GM23338 (cell line): ENCODE data around the gene INHA. TPM values are rescaled to one million over a fixed set of nuclear protein-coding genes. Genes with fewer than 3 reads are reported as not detected.

ENCODE experiments used
- ATAC-seq: fragments of 200-7000 bp; cut with Tn5 transposase; 3 replicates; pipeline ENCODE4 v1.9.1; 2020
- DNase-seq: peaks from one replicate; pipeline ENCODE4 v3.0.0-alpha.2; 2015; ENCODE audit warnings: low spot score
- H2AFZ ChIP-seq: fragments of 200-600 bp; sonication (generic); 2 replicates; pipeline ENCODE4 v1.8.0; 2016; ENCODE audit warnings: antibody characterized with exemption, mild to moderate bottlenecking, moderate library complexity
- H3F3A ChIP-seq: fragments of 200-600 bp; sonication (generic); replicated peaks from 2 replicates; pipeline ENCODE4 v1.8.0; 2017; ENCODE audit warnings: antibody characterized with exemption, mixed run types, low read depth
- H3K27ac ChIP-seq: fragments of 200-600 bp; sonication (generic); 2 replicates; pipeline ENCODE4 v1.6.1; 2016; ENCODE audit warnings: low read depth
- H3K27me3 ChIP-seq: fragments of 200-600 bp; sonication (generic); 2 replicates; pipeline ENCODE4 v1.8.0; 2016; ENCODE audit warnings: mild to moderate bottlenecking, mixed run types, moderate library complexity; ENCODE audit not compliant: insufficient read depth
- H3K36me3 ChIP-seq: fragments of 200-600 bp; sonication (generic); 2 replicates; pipeline ENCODE4 v1.8.0; 2016; ENCODE audit warnings: mild to moderate bottlenecking; ENCODE audit not compliant: insufficient read depth
- H3K4me1 ChIP-seq: fragments of 200-600 bp; sonication (generic); 2 replicates; pipeline ENCODE4 v1.8.0; 2016; ENCODE audit warnings: mild to moderate bottlenecking, moderate library complexity; ENCODE audit not compliant: insufficient read depth
- H3K4me2 ChIP-seq: fragments of 200-600 bp; sonication (generic); 2 replicates; pipeline ENCODE4 v1.7.1; 2017; ENCODE audit warnings: mixed run types
- H3K4me3 ChIP-seq: fragments of 200-600 bp; sonication (generic); 2 replicates; pipeline ENCODE4 v1.6.1; 2016; ENCODE audit warnings: mixed run types
- H3K79me2 ChIP-seq: fragments of 200-600 bp; sonication (generic); replicated peaks from 2 replicates; pipeline ENCODE4 v1.8.0; 2017; ENCODE audit warnings: mild to moderate bottlenecking; ENCODE audit not compliant: insufficient read depth
- H3K9me2 ChIP-seq: fragments of 200-600 bp; sonication (generic); 2 replicates; pipeline ENCODE4 v1.8.0; 2017; ENCODE audit not compliant: insufficient read depth
- H4K20me1 ChIP-seq: fragments of 200-600 bp; sonication (generic); replicated peaks from 2 replicates; pipeline ENCODE4 v1.8.0; 2017; ENCODE audit warnings: mild to moderate bottlenecking; ENCODE audit not compliant: insufficient read depth
- H3K27ac Mint-ChIP-seq: 2 replicates; pipeline ENCODE4 v1.8.0; 2020; ENCODE audit warnings: inconsistent platforms, mild to moderate bottlenecking, moderate library complexity, mixed read lengths
- H3K27me3 Mint-ChIP-seq: 3 replicates; pipeline ENCODE4 v1.8.0; 2022; ENCODE audit warnings: low read depth, mild to moderate bottlenecking, moderate library complexity, mixed read lengths, inconsistent platforms; ENCODE audit not compliant: insufficient read depth, poor library complexity
- H3K36me3 Mint-ChIP-seq: 3 replicates; pipeline ENCODE4 v1.8.0; 2021; ENCODE audit warnings: low read depth, mild to moderate bottlenecking, inconsistent platforms, moderate library complexity, mixed read lengths
- H3K4me1 Mint-ChIP-seq: 3 replicates; pipeline ENCODE4 v1.8.0; 2020; ENCODE audit warnings: mild to moderate bottlenecking, inconsistent platforms, mixed read lengths
- H3K4me3 Mint-ChIP-seq: 3 replicates; pipeline ENCODE4 v1.8.0; 2021; ENCODE audit warnings: moderate library complexity, mild to moderate bottlenecking, inconsistent platforms, mixed read lengths
- H3K9me3 Mint-ChIP-seq: 3 replicates; pipeline ENCODE4 v1.8.0; 2020; ENCODE audit warnings: moderate library complexity, mild to moderate bottlenecking, inconsistent platforms, mixed read lengths
- CREB1 ChIP-seq: fragments of 250-450 bp; sonication (Bioruptor Pico); IDR thresholded peaks from 2 replicates; pipeline ENCODE4 v1.5.0; 2020; ENCODE audit warnings: low read depth, mild to moderate bottlenecking, moderate library complexity
- CTCF ChIP-seq, 2 experiments: fragments of 200-600 bp in 1 of 2; sonication (generic) in 1 of 2; conservative IDR thresholded peaks; 2 replicates each; pipeline versions ENCODE4 v1.5.1 to v1.6.1; 2016 to 2017; ENCODE audit warnings: antibody characterized with exemption in 2 of 2, low read depth in 2 of 2, mild to moderate bottlenecking in 2 of 2, moderate library complexity in 1 of 2
- ETS1 ChIP-seq: IDR thresholded peaks from 2 replicates; pipeline ENCODE4 v1.6.1; 2016; ENCODE audit warnings: antibody characterized with exemption
- EZH2 ChIP-seq: fragments of 200-600 bp; sonication (generic); IDR thresholded peaks from one replicate; pipeline ENCODE4 v1.8.0; 2017; ENCODE audit warnings: antibody characterized with exemption, mild to moderate bottlenecking, low read depth; ENCODE audit not compliant: unreplicated experiment
- EZH2phosphoT487 ChIP-seq: fragments of 200-600 bp; sonication (generic); IDR thresholded peaks from one replicate; pipeline ENCODE4 v1.8.1; 2018; ENCODE audit warnings: antibody characterized with exemption; ENCODE audit not compliant: unreplicated experiment
- JUNB ChIP-seq: IDR thresholded peaks from one replicate; pipeline ENCODE4 v1.6.1; 2016; ENCODE audit warnings: antibody characterized with exemption; ENCODE audit not compliant: unreplicated experiment
- POLR2AphosphoS5 ChIP-seq: IDR thresholded peaks from 2 replicates; pipeline ENCODE4 v1.6.1; 2016; ENCODE audit warnings: antibody characterized with exemption, low read depth
- REST ChIP-seq: IDR thresholded peaks from one replicate; pipeline ENCODE4 v1.6.1; 2018; ENCODE audit warnings: antibody characterized with exemption; ENCODE audit not compliant: unreplicated experiment
- STAT1 ChIP-seq: IDR thresholded peaks from one replicate; pipeline ENCODE4 v1.6.1; 2016; ENCODE audit warnings: antibody characterized with exemption; ENCODE audit not compliant: unreplicated experiment
- ZNF114 ChIP-seq: fragments of 250-450 bp; sonication (Bioruptor Pico); IDR thresholded peaks from 2 replicates; pipeline ENCODE4 v1.5.0; 2020; ENCODE audit warnings: mild to moderate bottlenecking, moderate library complexity
- ZNF331 ChIP-seq: fragments of 250-450 bp; sonication (Bioruptor Pico); IDR thresholded peaks from 2 replicates; pipeline ENCODE4 v1.5.0; 2020; ENCODE audit warnings: low read depth, mild to moderate bottlenecking, moderate library complexity
- polyA plus RNA-seq: library from polyadenylated mRNA; unstranded; fragments of >200 nt; fragmentation: Nextera tagmentation; extraction: Ambion mirVana; gene quantifications from 2 replicates; pipeline ENCODE4 v1.2.1, GENCODE V29; 2016
- total RNA-seq: library from RNA; depleted of rRNA; stranded (reverse); fragments of >200 nt; shearing (Covaris generic); gene quantifications from 2 replicates; pipeline ENCODE4 v1.2.3, GENCODE V29; 2014

Gene INHA
- total and polyA plus RNA-seq, 2 experiments from 2014 or later, result 1.5 to 1.6 TPM

- no peak for TF ChIP-seq ZNF331 (CRISPR knock-in tag)
- no peak for TF ChIP-seq JUNB
- TF ChIP-seq CTCF (conservative IDR thresholded peaks at IDR 0.05; ENCODE audit: low read depth in 2 of 2), result no peak
- no peak for TF ChIP-seq REST
- TF ChIP-seq EZH2phosphoT487, result no peak
Observed at GRCh38 chr2:219542931-219543595, 29.0 kb upstream of the INHA start (continued).

DNA sequence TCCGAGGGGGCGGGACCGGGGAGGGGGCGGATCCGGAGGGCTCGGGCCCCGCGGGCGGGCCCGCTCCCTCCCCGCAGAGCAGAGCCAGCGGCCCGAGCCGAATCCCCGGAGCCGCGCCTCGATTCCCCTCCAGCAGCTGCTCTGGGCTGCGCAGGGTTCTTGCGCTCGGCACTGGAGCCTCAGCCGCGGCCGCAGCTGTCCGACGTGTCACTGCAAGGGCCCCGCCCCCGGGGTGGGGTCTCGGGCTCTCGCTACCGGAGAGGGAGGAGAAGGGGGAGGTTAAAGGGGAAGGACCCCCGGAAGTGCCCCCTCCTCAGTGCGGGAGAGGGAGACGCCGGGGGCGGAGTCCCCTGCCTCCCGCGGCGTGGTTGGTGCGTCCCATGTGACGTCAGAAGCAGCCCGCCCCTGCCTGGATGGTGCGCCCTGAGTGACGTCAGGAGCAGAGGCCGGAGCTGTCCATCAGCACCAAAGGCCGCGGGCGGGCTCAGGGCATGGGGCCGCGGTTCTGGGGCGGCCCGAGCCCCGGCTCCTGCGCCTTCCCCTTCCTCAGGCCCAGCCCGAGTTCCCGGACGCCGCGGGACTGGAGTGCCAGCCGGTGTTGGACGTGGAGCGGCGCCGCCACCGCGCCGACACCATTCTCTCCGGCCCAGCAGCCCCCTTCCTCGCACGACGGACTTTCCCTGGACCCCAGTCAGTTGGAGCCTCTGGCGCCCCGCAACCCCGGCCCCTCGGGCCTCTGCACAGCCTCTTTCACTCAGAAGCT is 28.3 kb upstream of the INHA start, which contains the start of the genes CHPF and TMEM198:
Gene CHPF (minus strand): TSS at position 214 of the 763 bp plus-strand sequence. CDS start 271 bp downstream, outside the sequence.
Gene TMEM198 (plus strand): TSS at position 433 of the 763 bp plus-strand sequence. CDS start 700 bp downstream, outside the sequence.
- H3K4me1 ChIP-seq, result peaks cover 9% of the 10 kb centered on the region
- H3K79me2 ChIP-seq, result peaks cover 14% of the 10 kb centered on the region
- ATAC-seq, result peak; percentile 72
- TF ChIP-seq REST (peak; percentile 92), CTCF (conservative IDR thresholded peaks at IDR 0.05; ENCODE audit: low read depth in 2 of 2) (no peak), EZH2 (no peak), POLR2AphosphoS5 (peak; percentile 85), CREB1 (CRISPR knock-in tag) (peak; percentile 99), STAT1 (no peak), ZNF114 (CRISPR knock-in tag) (no peak), ETS1 (0 out of 2 replicates have a peak, but pooled peaks have one; percentile 20)
- H3K4me2 ChIP-seq, result peak within 1 kb of the TSS; percentile 99
- peak within 1 kb of the TSS; percentile 59; the same call in 1 of the 2 replicates for H3K27ac ChIP-seq
- DNase-seq, result peak; percentile 99
- peaks cover 28% of the 10 kb centered on the region for H3K27me3 Mint-ChIP-seq
- H3K9me3 Mint-ChIP-seq, result no peaks in the 10 kb centered on the region; the same call in 2 of the 3 replicates
- H3K27ac Mint-ChIP-seq, result peak within 1 kb of the TSS; percentile 74
- H4K20me1 ChIP-seq, result peaks cover 20% of the 10 kb centered on the region
- peaks cover 45% of the 10 kb centered on the region for H3K36me3 Mint-ChIP-seq
- no peaks in the 10 kb centered on the region for H3K9me2 ChIP-seq
- H3K4me3 Mint-ChIP-seq, result peak within 1 kb of the TSS; percentile 93
- H3K4me3 ChIP-seq, result peak within 1 kb of the TSS; percentile 96
- H3K36me3 ChIP-seq, result peaks cover 9% of the 10 kb centered on the region
- H3F3A ChIP-seq, result peaks cover 15% of the 10 kb centered on the region
- H3K27me3 ChIP-seq, result peaks cover 9% of the 10 kb centered on the region; the same call in 1 of the 2 replicates
- peaks cover 22% of the 10 kb centered on the region for H3K4me1 Mint-ChIP-seq
- H2AFZ ChIP-seq, result peak within 1 kb of the TSS; percentile 90
